Mesendoderm (in vitro differentiated cells): Measurements from ENCODE around the gene FTO.

ENCODE experiments used
- DNase-seq: peaks from one replicate; pipeline ENCODE4 v3.0.0; 2013
- H2AK5ac ChIP-seq: 2 replicates; pipeline ENCODE4 v1.6.1; 2013; ENCODE audit warnings: low read length, inconsistent platforms
- H2BK120ac ChIP-seq: 2 replicates; pipeline ENCODE4 v1.6.1; 2013; ENCODE audit warnings: low read depth, mild to moderate bottlenecking, low read length, moderate library complexity, mixed read lengths
- H2BK15ac ChIP-seq: replicated peaks from 2 replicates; pipeline ENCODE4 v1.6.1; 2013; ENCODE audit warnings: low read depth, mild to moderate bottlenecking, moderate library complexity
- H2BK5ac ChIP-seq: 2 replicates; pipeline ENCODE4 v1.6.1; 2013; ENCODE audit warnings: low read length, inconsistent platforms
- H3K18ac ChIP-seq: 2 replicates; pipeline ENCODE4 v1.6.1; 2013; ENCODE audit warnings: mild to moderate bottlenecking, low read length, mixed read lengths
- H3K23ac ChIP-seq: one replicate; pipeline ENCODE4 v1.6.1; 2013; ENCODE audit warnings: low read length
- H3K27ac ChIP-seq: 2 replicates; pipeline ENCODE4 v1.5.1; 2013; ENCODE audit warnings: low read depth, mild to moderate bottlenecking, inconsistent platforms, low read length, moderate library complexity
- H3K27me3 ChIP-seq: 2 replicates; pipeline ENCODE4 v1.6.1; 2013; ENCODE audit warnings: low read length, control low read depth, mild to moderate bottlenecking, inconsistent platforms; ENCODE audit not compliant: insufficient read depth, poor library complexity
- H3K36me3 ChIP-seq: 2 replicates; pipeline ENCODE4 v1.6.1; 2013; ENCODE audit warnings: low read length, inconsistent platforms; ENCODE audit not compliant: control insufficient read depth, insufficient read depth
- H3K4ac ChIP-seq: one replicate; pipeline ENCODE4 v1.6.1; 2013; ENCODE audit warnings: low read depth, mild to moderate bottlenecking, low read length, moderate library complexity
- H3K4me1 ChIP-seq: 2 replicates; pipeline ENCODE4 v1.6.1; 2013; ENCODE audit warnings: low read depth, low read length, inconsistent platforms; ENCODE audit not compliant: control insufficient read depth
- H3K4me2 ChIP-seq: 2 replicates; pipeline ENCODE4 v1.6.1; 2013; ENCODE audit warnings: low read length
- H3K4me3 ChIP-seq: 2 replicates; pipeline ENCODE4 v1.5.1; 2013; ENCODE audit warnings: mild to moderate bottlenecking, low read length
- H3K56ac ChIP-seq: one replicate; pipeline ENCODE4 v1.6.1; 2013; ENCODE audit warnings: low read length
- H3K79me1 ChIP-seq: 2 replicates; pipeline ENCODE4 v1.6.1; 2013; ENCODE audit warnings: low read length, inconsistent platforms
- H3K79me2 ChIP-seq: 2 replicates; pipeline ENCODE4 v1.6.1; 2013; ENCODE audit warnings: mild to moderate bottlenecking, low read length; ENCODE audit not compliant: control insufficient read depth, insufficient read depth
- H3K9ac ChIP-seq: 2 replicates; pipeline ENCODE4 v1.6.1; 2013; ENCODE audit warnings: low read length, inconsistent platforms
- H4K5ac ChIP-seq: one replicate; pipeline ENCODE4 v1.6.1; 2013; ENCODE audit warnings: low read length
- H4K8ac ChIP-seq: one replicate; pipeline ENCODE4 v1.6.1; 2013; ENCODE audit warnings: low read depth, mild to moderate bottlenecking, control low read depth, low read length, moderate library complexity
- WGBS: extraction: QIAGEN DNeasy Blood & Tissue Kit; methylation state at CpG from one replicate; pipeline ENCODE4 v1.1.7; 2013; ENCODE audit warnings: low lambda C conversion rate, missing lambda C conversion rate; ENCODE audit not compliant: insufficient coverage; ENCODE audit errors: extremely low coverage; 5-methylcytosine and 5-hydroxymethylcytosine counted together

Gene FTO

GRCh38 chr16:53822936-53823529 is 119.1 kb downstream of the FTO start:
- Histone ChIP-seq H3K27ac (no peak overlapping the region), H3K23ac (no peak overlapping the region), H2BK5ac (no peak overlapping the region), H3K56ac (no peak overlapping the region), H2AK5ac (no peak overlapping the region), H3K79me1 (no peaks in the 10 kb centered on the region), H3K4ac (no peak overlapping the region), H3K4me1 (no peaks in the 10 kb centered on the region), H4K5ac (no peak overlapping the region), H3K18ac (no peak overlapping the region), H2BK120ac (no peak overlapping the region), H3K36me3 (no peaks in the 10 kb centered on the region), H3K4me3 (no peak overlapping the region), H3K79me2 (no peaks in the 10 kb centered on the region), H3K27me3 (no peaks in the 10 kb centered on the region), H3K9ac (no peak overlapping the region), H3K4me2 (no peak overlapping the region), H4K8ac (no peak overlapping the region), H2BK15ac (no peak overlapping the region)
- DNase-seq = no peak
- WGBS = no CpG with 5 or more reads among the region's 7 CpGs

DNA sequence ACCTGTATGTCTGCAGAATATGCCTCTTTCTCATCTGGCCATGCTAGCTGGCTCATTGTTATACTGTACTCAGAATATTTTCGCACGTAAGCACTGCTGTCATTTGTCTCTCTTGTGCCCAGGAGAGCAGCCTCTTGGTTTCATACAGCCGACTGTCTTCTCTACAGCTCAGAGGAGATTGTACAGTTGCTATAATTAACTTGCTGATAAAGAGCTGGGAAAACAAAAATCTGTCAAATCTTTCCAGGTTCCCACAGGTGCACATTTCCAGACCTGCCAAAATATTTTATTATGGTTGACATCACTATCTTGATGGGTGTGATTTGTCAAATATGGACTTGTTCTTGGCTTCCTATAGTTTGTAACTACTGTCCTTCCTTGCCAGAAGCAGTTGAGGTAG is 122.7 kb downstream of the FTO start:
- Histone ChIP-seq H3K27me3 (no peaks in the 10 kb centered on the region), H4K5ac (no peak overlapping the region), H2BK120ac (no peak overlapping the region), H2BK5ac (no peak overlapping the region), H2BK15ac (no peak overlapping the region), H3K18ac (no peak overlapping the region), H3K79me1 (no peaks in the 10 kb centered on the region), H3K4me3 (no peak overlapping the region), H3K27ac (no peak overlapping the region), H3K4me1 (no peaks in the 10 kb centered on the region), H3K4me2 (no peak overlapping the region), H3K56ac (no peak overlapping the region), H2AK5ac (no peak overlapping the region), H3K4ac (no peak overlapping the region), H3K79me2 (no peaks in the 10 kb centered on the region), H3K36me3 (no peaks in the 10 kb centered on the region), H4K8ac (no peak overlapping the region), H3K23ac (no peak overlapping the region), H3K9ac (no peak overlapping the region)
- whole genome bisulfite sequencing = no CpG with 5 or more reads among the region's 3 CpGs
- DNase-seq = no peak

GRCh38 chr16:53827741-53828140 is 123.8 kb downstream of the FTO start:
- Histone ChIP-seq H3K56ac (no peak overlapping the region), H4K8ac (no peak overlapping the region), H3K9ac (no peak overlapping the region), H3K4me3 (no peak overlapping the region), H2BK5ac (no peak overlapping the region), H3K18ac (no peak overlapping the region), H4K5ac (no peak overlapping the region), H3K23ac (no peak overlapping the region), H3K27ac (no peak overlapping the region), H3K4ac (no peak overlapping the region), H3K27me3 (no peaks in the 10 kb centered on the region), H3K79me1 (no peaks in the 10 kb centered on the region), H2BK120ac (no peak overlapping the region), H3K79me2 (no peaks in the 10 kb centered on the region), H3K4me2 (no peak overlapping the region), H3K36me3 (no peaks in the 10 kb centered on the region), H2BK15ac (no peak overlapping the region), H3K4me1 (no peaks in the 10 kb centered on the region), H2AK5ac (no peak overlapping the region)
- no peak for DNase-seq
- no CpG with 5 or more reads among the region's 5 CpGs for WGBS

GRCh38 chr16:53829186-53829747 is 125.3 kb downstream of the FTO start:
- Histone ChIP-seq H3K23ac (no peak overlapping the region), H3K4me1 (no peaks in the 10 kb centered on the region), H3K4ac (no peak overlapping the region), H3K9ac (no peak overlapping the region), H2AK5ac (no peak overlapping the region), H2BK5ac (no peak overlapping the region), H2BK15ac (no peak overlapping the region), H4K8ac (no peak overlapping the region), H3K79me1 (no peaks in the 10 kb centered on the region), H2BK120ac (no peak overlapping the region), H3K27ac (no peak overlapping the region), H3K36me3 (no peaks in the 10 kb centered on the region), H3K18ac (no peak overlapping the region), H3K79me2 (no peaks in the 10 kb centered on the region), H3K27me3 (no peaks in the 10 kb centered on the region), H3K4me3 (no peak overlapping the region), H3K56ac (no peak overlapping the region), H4K5ac (no peak overlapping the region), H3K4me2 (no peak overlapping the region)
- WGBS = no CpG with 5 or more reads among the region's 3 CpGs
- no peak for DNase-seq

GRCh38 chr16:53832896-53833544 is 129.1 kb downstream of the FTO start:
- no peak overlapping the region for H3K27ac ChIP-seq
- H3K4ac ChIP-seq = no peak overlapping the region
- H2AK5ac ChIP-seq = no peak overlapping the region
- no peak overlapping the region for H2BK15ac ChIP-seq
- H3K79me2 ChIP-seq = no peaks in the 10 kb centered on the region
- H3K23ac ChIP-seq = no peak overlapping the region
- no peak overlapping the region for H4K8ac ChIP-seq
- WGBS = no CpG with 5 or more reads among the region's 9 CpGs
- H3K56ac ChIP-seq = no peak overlapping the region
- no peak overlapping the region for H3K4me2 ChIP-seq
- no peak overlapping the region for H3K9ac ChIP-seq
- H3K18ac ChIP-seq = no peak overlapping the region
- no peak overlapping the region for H3K4me3 ChIP-seq
- H4K5ac ChIP-seq = no peak overlapping the region
- no peak overlapping the region for H2BK5ac ChIP-seq
- no peak overlapping the region for H2BK120ac ChIP-seq
- H3K27me3 ChIP-seq = no peaks in the 10 kb centered on the region
- no peaks in the 10 kb centered on the region for H3K79me1 ChIP-seq
- no peaks in the 10 kb centered on the region for H3K4me1 ChIP-seq
- no peak for DNase-seq
- no peaks in the 10 kb centered on the region for H3K36me3 ChIP-seq
